ENCODE measurements around the gene KCNB1.

- TF ChIP-seq POLR2AphosphoS5 (IDR thresholded peaks at IDR 0.05; ENCODE audit: low read depth, low read length) (no peak), POLR2A (IDR thresholded peaks at IDR 0.05; ENCODE audit: low read depth, low read length) (no peak), TAF1 (IDR thresholded peaks at IDR 0.05; ENCODE audit: low read depth, low read length) (no peak)
Measured at GRCh38 chr20:49318430-49319207, 163.8 kb downstream of the KCNB1 start.
